ENCODE measurements around the gene DALRD3. TPM values are rescaled to one million over a fixed set of nuclear protein-coding genes. Genes with fewer than 3 reads are reported as not detected.

The DALRD3 gene
- total RNA-seq, 1 donor from 2014 or later: 11.8 TPM

DNA sequence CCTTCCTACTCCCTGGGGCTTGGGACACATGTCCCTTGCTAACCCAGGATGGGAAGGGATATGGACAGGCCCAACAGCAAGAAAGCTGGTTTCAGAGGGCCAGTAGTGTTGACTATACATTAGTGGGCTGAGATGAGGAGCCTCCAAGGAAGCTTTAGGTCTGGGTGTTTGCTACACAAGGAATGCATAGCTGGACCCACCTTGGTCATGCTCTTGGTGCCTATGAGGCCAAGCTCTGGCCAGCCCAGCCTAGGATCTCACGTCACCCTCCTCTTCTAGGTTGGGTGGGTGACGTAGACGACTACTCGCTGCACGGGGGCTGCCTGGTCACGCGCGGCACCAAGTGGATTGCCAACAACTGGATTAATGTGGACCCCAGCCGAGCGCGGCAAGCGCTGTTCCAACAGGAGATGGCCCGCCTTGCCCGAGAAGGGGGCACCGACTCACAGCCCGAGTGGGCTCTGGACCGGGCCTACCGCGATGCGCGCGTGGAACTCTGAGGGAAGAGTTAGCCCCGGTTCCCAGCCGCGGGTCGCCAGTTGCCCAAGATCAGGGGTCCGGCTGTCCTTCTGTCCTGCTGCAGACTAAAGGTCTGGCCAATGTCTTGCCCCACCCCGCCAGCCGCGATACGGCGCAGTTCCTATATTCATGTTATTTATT, 11.8 kb downstream of the DALRD3 start:
- Histone ChIP-seq H3K9me3 (replicated peaks) (no peaks in the 10 kb centered on the region), H3K4me3 (peak overlapping the region; percentile 91), H3K36me3 (peaks cover 2% of the 10 kb centered on the region), H3K27ac (replicated peaks) (peak overlapping the region; percentile 98), H3K4me1 (peaks cover 32% of the 10 kb centered on the region), H3K27me3 (ENCODE audit: low read depth) (no peaks in the 10 kb centered on the region)
- peak; percentile 50 for DNase-seq
- no peak for TF ChIP-seq CTCF (IDR thresholded peaks at IDR 0.05; ENCODE audit: borderline replicate concordance)
- intact Hi-C loops (cut with micrococcal nuclease): no loop called here

DNA sequence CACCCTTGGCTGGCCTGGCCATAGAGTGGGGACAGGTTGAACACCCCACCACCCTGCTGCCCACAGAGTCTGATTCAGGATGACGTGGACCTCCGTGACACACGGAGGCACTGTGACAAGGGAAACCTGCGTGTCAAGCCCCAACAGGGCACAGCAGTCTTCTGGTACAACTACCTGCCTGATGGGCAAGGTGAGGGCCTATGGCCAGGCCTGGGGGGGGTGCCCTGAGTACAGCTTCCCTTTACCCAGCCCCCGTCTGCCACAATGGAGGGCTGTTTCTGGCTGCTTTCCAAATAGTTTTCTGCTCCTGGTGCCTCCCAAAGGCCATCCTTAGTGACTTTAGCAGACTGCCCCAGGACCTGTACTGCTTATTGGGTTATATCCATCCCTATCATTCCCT, 12.4 kb downstream of the DALRD3 start:
- TF ChIP-seq CTCF (IDR thresholded peaks at IDR 0.05; ENCODE audit: borderline replicate concordance): no peak
- intact Hi-C loops (cut with micrococcal nuclease): no loop called here

DNA sequence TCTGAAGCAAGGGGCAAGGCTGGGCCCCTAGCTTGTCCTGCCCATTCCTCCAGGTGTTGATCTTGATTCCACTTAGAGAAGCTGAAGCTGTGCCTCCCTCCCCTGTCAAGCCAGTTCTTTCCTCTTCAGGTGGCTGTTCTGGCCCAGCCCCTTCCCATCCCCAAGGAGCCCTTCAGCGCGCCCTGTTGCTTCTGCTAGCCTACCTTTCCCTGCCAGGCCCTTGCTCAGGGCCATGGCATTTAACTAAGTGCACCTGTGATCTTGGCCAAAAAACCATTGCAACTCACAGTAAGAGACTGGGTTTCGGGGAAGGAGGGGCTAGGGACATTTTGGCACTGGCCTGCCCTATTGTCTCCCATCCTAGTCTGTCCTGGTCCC, 13.1 kb downstream of the DALRD3 start:
- Histone ChIP-seq H3K27ac (replicated peaks) (no peak overlapping the region), H3K4me3 (no peak overlapping the region), H3K27me3 (ENCODE audit: low read depth) (no peaks in the 10 kb centered on the region), H3K36me3 (no peaks in the 10 kb centered on the region), H3K4me1 (peaks cover 28% of the 10 kb centered on the region), H3K9me3 (replicated peaks) (no peaks in the 10 kb centered on the region)
- intact Hi-C loops (cut with micrococcal nuclease): no loop called here
- TF ChIP-seq CTCF (IDR thresholded peaks at IDR 0.05; ENCODE audit: borderline replicate concordance): no peak
- no peak for DNase-seq

More for the DNA sequence above, 12.4 kb downstream of the DALRD3 start:
- H3K27ac ChIP-seq (replicated peaks): peak overlapping the region; percentile 98
- no peaks in the 10 kb centered on the region for H3K9me3 ChIP-seq (replicated peaks)
- no peaks in the 10 kb centered on the region for H3K27me3 ChIP-seq (ENCODE audit: low read depth)
- peaks cover 29% of the 10 kb centered on the region for H3K4me1 ChIP-seq
- peak overlapping the region; percentile 91 for H3K4me3 ChIP-seq
- no peak for DNase-seq
- H3K36me3 ChIP-seq: no peaks in the 10 kb centered on the region

- Histone ChIP-seq H3K9me3 (replicated peaks) (no peaks in the 10 kb centered on the region), H3K27me3 (ENCODE audit: low read depth) (no peaks in the 10 kb centered on the region), H3K4me1 (peaks cover 28% of the 10 kb centered on the region), H3K27ac (replicated peaks) (no peak overlapping the region), H3K36me3 (no peaks in the 10 kb centered on the region), H3K4me3 (no peak overlapping the region)
- intact Hi-C loops (cut with micrococcal nuclease): no loop called here
- DNase-seq: no peak
- TF ChIP-seq CTCF (IDR thresholded peaks at IDR 0.05; ENCODE audit: borderline replicate concordance): no peak
These were observed 13.8 kb downstream of the DALRD3 start for GRCh38 chr3:49004352-49005302.

GRCh38 chr3:49001155-49001554, 17.2 kb downstream of the DALRD3 start:
- no peaks in the 10 kb centered on the region for H3K9me3 ChIP-seq (replicated peaks)
- H3K27me3 ChIP-seq (ENCODE audit: low read depth): no peaks in the 10 kb centered on the region
- H3K4me1 ChIP-seq: peaks cover 4% of the 10 kb centered on the region
- no peak overlapping the region for H3K4me3 ChIP-seq
- no peak for TF ChIP-seq CTCF (IDR thresholded peaks at IDR 0.05; ENCODE audit: borderline replicate concordance)
- no peak for DNase-seq
- no peak overlapping the region for H3K27ac ChIP-seq (replicated peaks)
- peaks cover 6% of the 10 kb centered on the region for H3K36me3 ChIP-seq
- intact Hi-C loops (cut with micrococcal nuclease): no loop called here

All from left ventricle myocardium inferior (tissue), 1 donor.